Thyroid gland (tissue), 4 donors: ENCODE results near the gene UBE2E2.

Experiments
- CTCF ChIP-seq, 6 experiments: fragments of 200-600 bp in 3 of 6; fragments of 450-650 bp in 3 of 6; sonication (generic) in 3 of 6; IDR thresholded peaks; one replicate each; pipeline ENCODE4 v1.5.1; 2016 to 2019; ENCODE audit warnings: antibody characterized with exemption in 6 of 6, mild to moderate bottlenecking in 2 of 6, inconsistent platforms in 1 of 6, moderate library complexity in 1 of 6
- POLR2A ChIP-seq, 2 donors: fragments of 450-650 bp; IDR thresholded peaks; one replicate each; pipeline ENCODE4 v1.6.1; 2017; ENCODE audit warnings: antibody characterized with exemption in 2 of 2, mild to moderate bottlenecking in 2 of 2, moderate library complexity in 1 of 2

- TF ChIP-seq CTCF (IDR thresholded peaks at IDR 0.05) (no peak), POLR2A (IDR thresholded peaks at IDR 0.05) (no peak)
These were observed 16.0 kb downstream of the UBE2E2 start for GRCh38 chr3:23219117-23219516.
